ENCODE data around the gene KCNQ1OT1. TPM values are rescaled to one million over a fixed set of nuclear protein-coding genes. Genes with fewer than 3 reads are reported as not detected.

Gene KCNQ1OT1
- total RNA-seq, 2 donors from 2014 or later: 1.0 to 2.1 TPM

DNA sequence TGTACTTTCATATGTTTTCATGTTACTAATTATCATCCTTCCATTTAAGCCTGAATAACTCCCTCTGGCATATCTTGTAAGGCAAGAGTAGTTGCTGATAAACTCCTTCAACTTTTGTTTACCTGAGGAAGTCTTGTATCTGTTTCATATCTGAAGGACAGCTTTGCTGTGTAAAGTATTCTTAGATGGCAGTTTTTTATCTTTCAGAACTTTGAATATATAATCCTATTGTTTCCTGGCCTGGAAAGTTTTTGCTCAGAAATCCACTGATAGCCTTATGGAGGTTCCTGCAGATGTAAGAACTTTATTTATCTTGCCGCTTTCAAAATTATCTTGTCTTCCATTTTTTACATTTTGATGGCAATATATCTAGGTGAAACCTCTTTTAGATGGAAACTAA, 69.1 kb downstream of the KCNQ1OT1 start:
- TF ChIP-seq POLR2AphosphoS5 (IDR thresholded peaks at IDR 0.05): no peak
- TF ChIP-seq, protein P1, sequence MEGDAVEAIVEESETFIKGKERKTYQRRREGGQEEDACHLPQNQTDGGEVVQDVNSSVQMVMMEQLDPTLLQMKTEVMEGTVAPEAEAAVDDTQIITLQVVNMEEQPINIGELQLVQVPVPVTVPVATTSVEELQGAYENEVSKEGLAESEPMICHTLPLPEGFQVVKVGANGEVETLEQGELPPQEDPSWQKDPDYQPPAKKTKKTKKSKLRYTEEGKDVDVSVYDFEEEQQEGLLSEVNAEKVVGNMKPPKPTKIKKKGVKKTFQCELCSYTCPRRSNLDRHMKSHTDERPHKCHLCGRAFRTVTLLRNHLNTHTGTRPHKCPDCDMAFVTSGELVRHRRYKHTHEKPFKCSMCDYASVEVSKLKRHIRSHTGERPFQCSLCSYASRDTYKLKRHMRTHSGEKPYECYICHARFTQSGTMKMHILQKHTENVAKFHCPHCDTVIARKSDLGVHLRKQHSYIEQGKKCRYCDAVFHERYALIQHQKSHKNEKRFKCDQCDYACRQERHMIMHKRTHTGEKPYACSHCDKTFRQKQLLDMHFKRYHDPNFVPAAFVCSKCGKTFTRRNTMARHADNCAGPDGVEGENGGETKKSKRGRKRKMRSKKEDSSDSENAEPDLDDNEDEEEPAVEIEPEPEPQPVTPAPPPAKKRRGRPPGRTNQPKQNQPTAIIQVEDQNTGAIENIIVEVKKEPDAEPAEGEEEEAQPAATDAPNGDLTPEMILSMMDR (IDR thresholded peaks at IDR 0.05): no peak
- no peak for TF ChIP-seq POLR2A (IDR thresholded peaks at IDR 0.05)
- intact Hi-C loops (cut with DNase I): no loop called here

DNA sequence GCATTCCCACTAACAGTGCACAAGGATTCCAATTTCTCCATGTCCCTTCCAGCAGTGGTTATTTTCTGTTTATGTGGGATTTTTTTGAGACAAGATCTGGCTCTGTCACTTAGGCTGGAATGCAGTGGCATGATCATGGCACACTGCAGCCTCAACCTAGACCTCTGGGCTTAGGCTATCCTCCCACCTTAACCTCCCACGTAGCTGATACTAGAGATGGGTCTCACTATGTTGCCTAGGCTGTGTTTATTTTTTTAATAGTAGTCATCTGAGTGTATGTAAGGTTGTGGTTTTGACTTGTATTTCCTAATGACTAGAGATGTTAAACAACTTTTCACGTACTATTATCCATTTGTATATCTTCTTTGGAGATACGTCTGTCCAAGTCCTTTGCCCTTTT, 74.6 kb downstream of the KCNQ1OT1 start:
- Histone ChIP-seq H3K36me3 (no peaks in the 10 kb centered on the region), H3K27me3 (replicated peaks; ENCODE audit: insufficient read depth) (no peaks in the 10 kb centered on the region), H3K9me3 (no peaks in the 10 kb centered on the region), H3K4me3 (no peak overlapping the region), H3K4me1 (replicated peaks) (no peaks in the 10 kb centered on the region), H3K27ac (no peak overlapping the region)
- WGBS: 72% methylated on average over 3 of the region's 3 CpGs
- TF ChIP-seq POLR2AphosphoS5 (IDR thresholded peaks at IDR 0.05) (no peak), POLR2A (IDR thresholded peaks at IDR 0.05) (no peak)
- TF ChIP-seq, protein P1 (IDR thresholded peaks at IDR 0.05): no peak
- intact Hi-C loops (cut with DNase I): no loop called here
- no peak for DNase-seq (ENCODE audit: low spot score)

More for the DNA sequence above, 69.1 kb downstream of the KCNQ1OT1 start:
- no peaks in the 10 kb centered on the region for H3K27me3 ChIP-seq (replicated peaks; ENCODE audit: insufficient read depth)
- DNase-seq (ENCODE audit: low spot score): no peak
- H3K4me3 ChIP-seq: no peak overlapping the region
- 100% methylated on average over 1 of the region's 1 CpG for WGBS
- no peaks in the 10 kb centered on the region for H3K4me1 ChIP-seq (replicated peaks)
- no peaks in the 10 kb centered on the region for H3K9me3 ChIP-seq
- no peaks in the 10 kb centered on the region for H3K36me3 ChIP-seq
- no peak overlapping the region for H3K27ac ChIP-seq

DNA sequence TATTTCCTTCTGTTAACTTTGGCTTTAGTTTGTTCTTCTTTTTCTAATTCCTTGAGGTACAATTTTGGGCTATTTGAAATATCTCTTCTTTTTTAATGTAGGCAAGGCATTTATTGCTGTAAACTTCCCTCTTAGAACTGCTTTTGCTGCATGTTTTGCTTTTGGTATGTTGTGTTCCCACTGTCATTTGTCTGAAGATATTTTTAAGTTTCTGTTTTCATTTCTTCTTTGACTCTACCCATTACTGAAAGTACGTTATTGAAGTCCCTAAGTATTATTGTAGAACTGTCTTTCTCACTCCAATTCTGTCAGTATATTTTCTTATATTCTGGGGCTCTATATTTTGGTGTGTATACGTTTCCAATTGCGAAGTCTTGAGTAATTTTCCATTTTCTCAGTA, 77.9 kb downstream of the KCNQ1OT1 start:
- no peak overlapping the region for H3K27ac ChIP-seq
- no peak for TF ChIP-seq POLR2AphosphoS5 (IDR thresholded peaks at IDR 0.05)
- TF ChIP-seq, protein P1 (IDR thresholded peaks at IDR 0.05): no peak
- TF ChIP-seq POLR2A (IDR thresholded peaks at IDR 0.05): no peak
- no peak overlapping the region for H3K4me3 ChIP-seq
- H3K27me3 ChIP-seq (replicated peaks; ENCODE audit: insufficient read depth): no peaks in the 10 kb centered on the region
- DNase-seq (ENCODE audit: low spot score): no peak
- H3K36me3 ChIP-seq: no peaks in the 10 kb centered on the region
- WGBS: 58% methylated on average over 3 of the region's 3 CpGs
- intact Hi-C loops (cut with DNase I): no loop called here
- no peaks in the 10 kb centered on the region for H3K4me1 ChIP-seq (replicated peaks)
- no peaks in the 10 kb centered on the region for H3K9me3 ChIP-seq

DNA sequence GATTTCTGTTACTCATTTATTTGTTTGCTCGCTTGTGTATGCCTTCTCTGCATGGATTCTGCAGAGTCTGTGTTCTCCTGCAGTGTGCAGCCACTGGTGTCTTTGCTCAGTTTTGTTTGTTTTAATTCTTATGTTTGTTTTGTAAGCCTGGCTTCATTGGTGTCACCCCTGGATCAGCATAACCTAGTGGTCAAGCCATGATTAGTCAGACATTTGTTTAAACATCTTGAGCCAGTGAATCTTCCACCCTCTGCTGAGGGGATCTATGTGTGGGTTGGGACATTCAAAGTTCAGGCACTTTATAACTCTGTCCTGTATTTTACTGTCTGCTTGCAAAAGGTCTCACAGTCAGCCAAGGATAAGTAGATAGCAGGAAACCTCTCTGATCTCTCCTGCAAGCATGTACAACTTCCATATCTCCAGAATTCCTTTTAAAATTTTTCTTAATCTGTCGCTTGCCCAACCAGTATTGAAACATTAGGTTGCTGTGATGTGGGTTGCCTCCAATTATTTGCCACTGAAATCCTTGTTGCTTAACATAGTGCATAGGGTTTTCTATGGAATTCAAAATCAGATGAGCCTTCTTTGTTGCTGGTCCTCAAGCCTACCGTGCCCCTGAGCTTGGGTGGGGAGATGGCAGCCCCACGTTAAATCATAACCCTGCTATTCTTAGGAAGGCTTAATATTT, 86.8 kb downstream of the KCNQ1OT1 start:
- 85% methylated on average over 4 of the region's 4 CpGs for WGBS
- no peak for DNase-seq (ENCODE audit: low spot score)
- Histone ChIP-seq H3K27ac (no peak overlapping the region), H3K9me3 (no peaks in the 10 kb centered on the region), H3K36me3 (no peaks in the 10 kb centered on the region), H3K27me3 (replicated peaks; ENCODE audit: insufficient read depth) (no peaks in the 10 kb centered on the region), H3K4me1 (replicated peaks) (no peaks in the 10 kb centered on the region), H3K4me3 (no peak overlapping the region)
- TF ChIP-seq, protein P1 (IDR thresholded peaks at IDR 0.05): no peak
- no peak for TF ChIP-seq POLR2A (IDR thresholded peaks at IDR 0.05)
- TF ChIP-seq POLR2AphosphoS5 (IDR thresholded peaks at IDR 0.05): no peak
- intact Hi-C loops (cut with DNase I): no loop called here

DNA sequence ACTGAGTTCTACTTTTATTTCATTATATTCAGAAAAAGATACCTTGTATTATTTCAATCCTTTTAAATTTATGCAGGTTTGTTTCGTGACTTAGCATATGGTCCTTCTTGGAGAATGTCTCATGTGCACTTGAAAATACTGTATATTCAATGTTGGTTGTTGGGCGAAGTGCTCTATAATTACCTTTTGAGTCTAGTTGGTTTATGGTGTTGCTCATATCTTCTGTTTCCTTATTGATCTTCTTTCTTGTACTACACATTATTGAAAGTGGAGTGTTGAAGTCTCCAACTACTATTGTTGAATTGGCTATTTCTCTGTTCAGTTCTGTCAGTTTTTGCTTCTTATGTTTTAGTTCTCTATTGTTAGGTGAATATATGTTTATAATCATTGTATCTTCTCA, 90.4 kb downstream of the KCNQ1OT1 start:
- Histone ChIP-seq H3K36me3 (no peaks in the 10 kb centered on the region), H3K27ac (no peak overlapping the region), H3K4me3 (no peak overlapping the region), H3K27me3 (replicated peaks; ENCODE audit: insufficient read depth) (no peaks in the 10 kb centered on the region), H3K4me1 (replicated peaks) (no peaks in the 10 kb centered on the region), H3K9me3 (no peaks in the 10 kb centered on the region)
- TF ChIP-seq, protein P1 (IDR thresholded peaks at IDR 0.05): no peak
- no peak for TF ChIP-seq POLR2AphosphoS5 (IDR thresholded peaks at IDR 0.05)
- no peak for TF ChIP-seq POLR2A (IDR thresholded peaks at IDR 0.05)
- intact Hi-C loops (cut with DNase I): no loop called here
- no peak for DNase-seq (ENCODE audit: low spot score)
- WGBS: 93% methylated on average over 2 of the region's 2 CpGs
